Osteoblast (primary cell): Measurements from ENCODE around the gene SETD6. TPM values are rescaled to one million over a fixed set of nuclear protein-coding genes. Genes with fewer than 3 reads are reported as not detected.

Source experiments
- DNase-seq: peaks from one replicate; pipeline ENCODE4 v3.0.0; 2011; ENCODE audit warnings: low spot score, mixed read lengths; ENCODE audit not compliant: insufficient read length; ENCODE audit errors: missing footprints
- H2AFZ ChIP-seq: 2 replicates; pipeline ENCODE4 v1.6.0; 2011; ENCODE audit warnings: mild to moderate bottlenecking, low read length
- H3K27ac ChIP-seq: 2 replicates; pipeline ENCODE4 v1.5.1; 2011; ENCODE audit warnings: mild to moderate bottlenecking, low read depth, low read length, moderate library complexity
- H3K27me3 ChIP-seq: 2 replicates; pipeline ENCODE4 v1.6.0; 2012; ENCODE audit warnings: mild to moderate bottlenecking, control low read depth, inconsistent platforms, low read length, moderate library complexity; ENCODE audit not compliant: insufficient read depth
- H3K36me3 ChIP-seq: 2 replicates; pipeline ENCODE4 v1.5.1; 2011; ENCODE audit warnings: mild to moderate bottlenecking, low read length, control low read depth, moderate library complexity; ENCODE audit not compliant: insufficient read depth
- H3K4me1 ChIP-seq: 2 replicates; pipeline ENCODE4 v1.5.1; 2011; ENCODE audit warnings: mild to moderate bottlenecking, low read length, control low read depth, moderate library complexity; ENCODE audit not compliant: insufficient read depth
- H3K4me2 ChIP-seq: 2 replicates; pipeline ENCODE4 v1.6.0; 2011; ENCODE audit warnings: mild to moderate bottlenecking, low read length; ENCODE audit not compliant: insufficient read depth
- H3K4me3 ChIP-seq: fragments of 200-600 bp; sonication (generic); 3 replicates; pipeline ENCODE4 v1.5.1; 2012; ENCODE audit warnings: mild to moderate bottlenecking, low read length, inconsistent platforms; ENCODE audit not compliant: insufficient read depth
- H3K79me2 ChIP-seq: 2 replicates; pipeline ENCODE4 v1.6.0; 2012; ENCODE audit warnings: mild to moderate bottlenecking, low read length, control low read depth, inconsistent platforms; ENCODE audit not compliant: insufficient read depth
- H3K9me3 ChIP-seq: 2 replicates; pipeline ENCODE4 v1.5.1; 2011; ENCODE audit warnings: low read depth, low read length, control low read depth
- H4K20me1 ChIP-seq: 2 replicates; pipeline ENCODE4 v1.6.0; 2012; ENCODE audit warnings: mild to moderate bottlenecking, low read length, control low read depth; ENCODE audit not compliant: insufficient read depth
- CTCF ChIP-seq: IDR thresholded peaks from 2 replicates; pipeline ENCODE4 v1.5.1; 2011; ENCODE audit warnings: mild to moderate bottlenecking, low read depth, low read length, moderate library complexity; ENCODE audit errors: extremely low read depth
- total RNA-seq: library from RNA; depleted of rRNA; stranded (reverse); fragments of >200 nt; gene quantifications from 2 replicates; pipeline ENCODE4 v1.2.3, GENCODE V29; 2012

SETD6 gene
- total RNA-seq, 1 donor: 12.3 TPM

GRCh38 chr16:58541711-58542110 lies 26.4 kb downstream of the SETD6 start:
- no peaks in the 10 kb centered on the region for H3K4me1 ChIP-seq
- no peak overlapping the region for H2AFZ ChIP-seq
- no peaks in the 10 kb centered on the region for H3K27me3 ChIP-seq
- TF ChIP-seq CTCF: no peak
- H4K20me1 ChIP-seq: no peaks in the 10 kb centered on the region
- H3K4me2 ChIP-seq: no peak overlapping the region
- H3K27ac ChIP-seq: no peak overlapping the region
- H3K4me3 ChIP-seq: no peak overlapping the region
- H3K36me3 ChIP-seq: peaks cover 96% of the 10 kb centered on the region
- H3K9me3 ChIP-seq: no peaks in the 10 kb centered on the region
- no peak for DNase-seq
- H3K79me2 ChIP-seq: peaks cover 4% of the 10 kb centered on the region

DNA sequence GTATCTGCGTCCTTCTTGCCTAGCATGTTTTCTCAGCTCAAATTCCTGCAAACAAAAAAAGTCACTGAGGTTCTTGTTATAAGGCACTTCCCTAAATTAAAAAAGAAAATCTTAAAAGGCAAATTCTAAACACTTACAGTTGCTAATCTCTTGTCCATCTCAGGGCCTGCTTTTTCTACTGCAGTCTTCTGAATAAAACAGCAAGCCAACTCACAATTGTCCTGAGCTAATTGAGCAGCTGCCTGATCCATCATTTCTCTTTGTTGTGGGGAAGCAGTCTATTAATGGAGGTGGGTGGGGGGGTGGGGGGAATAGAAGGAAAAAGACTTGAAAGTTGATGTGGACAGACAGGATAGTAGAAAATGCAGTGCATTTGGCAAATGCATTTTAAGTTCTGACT lies 27.0 kb downstream of the SETD6 start:
- no peak for DNase-seq
- peaks cover 4% of the 10 kb centered on the region for H3K79me2 ChIP-seq
- no peak overlapping the region for H3K27ac ChIP-seq
- H3K36me3 ChIP-seq: peaks cover 95% of the 10 kb centered on the region
- H3K4me3 ChIP-seq: no peak overlapping the region
- H4K20me1 ChIP-seq: no peaks in the 10 kb centered on the region
- H3K4me1 ChIP-seq: peaks cover 3% of the 10 kb centered on the region
- no peak overlapping the region for H3K4me2 ChIP-seq
- H3K27me3 ChIP-seq: no peaks in the 10 kb centered on the region
- no peak overlapping the region for H2AFZ ChIP-seq
- no peaks in the 10 kb centered on the region for H3K9me3 ChIP-seq
- TF ChIP-seq CTCF: no peak

- Histone ChIP-seq H3K79me2 (peaks cover 4% of the 10 kb centered on the region), H2AFZ (no peak overlapping the region), H3K27ac (no peak overlapping the region), H3K27me3 (no peaks in the 10 kb centered on the region), H4K20me1 (no peaks in the 10 kb centered on the region), H3K36me3 (peaks cover 89% of the 10 kb centered on the region), H3K4me1 (peaks cover 5% of the 10 kb centered on the region), H3K9me3 (no peaks in the 10 kb centered on the region), H3K4me3 (no peak overlapping the region), H3K4me2 (no peak overlapping the region)
- DNase-seq: no peak
- TF ChIP-seq CTCF: no peak
Measured at GRCh38 chr16:58543685-58544084, 28.4 kb downstream of the SETD6 start.

GRCh38 chr16:58548378-58548777 lies 33.1 kb downstream of the SETD6 start:
- no peak overlapping the region for H2AFZ ChIP-seq
- H3K4me2 ChIP-seq: no peak overlapping the region
- DNase-seq: no peak
- peaks cover 14% of the 10 kb centered on the region for H3K79me2 ChIP-seq
- no peaks in the 10 kb centered on the region for H3K27me3 ChIP-seq
- no peak overlapping the region for H3K4me3 ChIP-seq
- no peaks in the 10 kb centered on the region for H3K9me3 ChIP-seq
- peaks cover 3% of the 10 kb centered on the region for H4K20me1 ChIP-seq
- no peak overlapping the region for H3K27ac ChIP-seq
- TF ChIP-seq CTCF: no peak
- H3K4me1 ChIP-seq: peaks cover 5% of the 10 kb centered on the region
- peaks cover 90% of the 10 kb centered on the region for H3K36me3 ChIP-seq
